HEK293 (cell line): ENCODE data around the gene AKAP6.

ENCODE experiments used
- CTCF ChIA-PET: fragments of 350-600 bp; formaldehyde crosslinking; extraction: SDS; loops from one replicate; lab custom pipeline; 2021; ENCODE audit warnings: antibody characterized with exemption; lab: Yijun Ruan, JAX
- POLR2A ChIA-PET: fragments of 300-600 bp; formaldehyde crosslinking; extraction: SDS; loops from one replicate; lab custom pipeline; 2020; ENCODE audit warnings: antibody characterized with exemption, inconsistent platforms; lab: Yijun Ruan, JAX
- H3K27ac ChIP-seq: fragments of 200-500 bp; sonication (Bioruptor generic); 2 replicates; pipeline ENCODE4 v1.5.1; 2014; ENCODE audit warnings: low read depth, low read length, control low read depth, inconsistent platforms; ENCODE audit errors: extremely low read depth
- H3K36me3 ChIP-seq, 2 experiments: fragments of 200-500 bp in 1 of 2; sonication (Bioruptor generic) in 1 of 2; 1 replicate in 1 of 2; 2 replicates in 1 of 2; pipeline ENCODE4 v1.5.1; 2014 to 2017; ENCODE audit warnings: inconsistent platforms in 2 of 2, low read length in 2 of 2; ENCODE audit not compliant: control insufficient read depth in 2 of 2, insufficient read depth in 1 of 2
- H3K4me1 ChIP-seq: fragments of 200-500 bp; sonication (Bioruptor generic); 2 replicates; pipeline ENCODE4 v1.5.1; 2014; ENCODE audit warnings: mild to moderate bottlenecking, low read length, inconsistent platforms; ENCODE audit not compliant: control insufficient read depth, insufficient read depth
- H3K4me3 ChIP-seq: 2 replicates; pipeline ENCODE4 v1.5.1; 2011; ENCODE audit warnings: low read depth, mild to moderate bottlenecking, control low read depth, low read length, moderate library complexity
- H3K9me3 ChIP-seq: fragments of 200-500 bp; sonication (Bioruptor generic); 2 replicates; pipeline ENCODE4 v1.5.1; 2014; ENCODE audit warnings: low read depth, low read length, inconsistent platforms; ENCODE audit not compliant: control insufficient read depth, insufficient read depth
- BCL11A ChIP-seq: fragments of 450-650 bp; formaldehyde crosslinking; IDR thresholded peaks from 2 replicates; pipeline ENCODE4 v1.5.1; 2016; ENCODE audit warnings: low read depth, missing biosample characterization, missing genetic modification characterization
- KLF16 ChIP-seq: fragments of 450-650 bp; formaldehyde crosslinking; IDR thresholded peaks from 2 replicates; pipeline ENCODE4 v1.5.1; 2017; ENCODE audit warnings: missing biosample characterization, missing genetic modification characterization
- KLF8 ChIP-seq: fragments of 450-650 bp; formaldehyde crosslinking; IDR thresholded peaks from 2 replicates; pipeline ENCODE4 v1.5.1; 2016; ENCODE audit warnings: missing biosample characterization, missing genetic modification characterization
- KLF9 ChIP-seq: fragments of 450-650 bp; formaldehyde crosslinking; IDR thresholded peaks from 2 replicates; pipeline ENCODE4 v1.5.1; 2016; ENCODE audit warnings: missing biosample characterization, missing genetic modification characterization, low read depth
- SCRT2 ChIP-seq: fragments of 450-650 bp; formaldehyde crosslinking; IDR thresholded peaks from 2 replicates; pipeline ENCODE4 v1.5.1; 2016; ENCODE audit warnings: missing biosample characterization, missing genetic modification characterization
- ZNF132 ChIP-seq: fragments of 450-650 bp; formaldehyde crosslinking; IDR thresholded peaks from 2 replicates; pipeline ENCODE4 v1.5.1; 2017; ENCODE audit warnings: missing biosample characterization, missing genetic modification characterization, borderline replicate concordance
- ZNF19 ChIP-seq: fragments of 450-650 bp; formaldehyde crosslinking; IDR thresholded peaks from 2 replicates; pipeline ENCODE4; 2016; ENCODE audit warnings: missing biosample characterization, missing genetic modification characterization, low read depth
- ZNF221 ChIP-seq: fragments of 450-650 bp; formaldehyde crosslinking; IDR thresholded peaks from 2 replicates; pipeline ENCODE4 v1.5.1; 2017; ENCODE audit warnings: missing biosample characterization, missing genetic modification characterization, borderline replicate concordance
- ZNF324 ChIP-seq: fragments of 450-650 bp; formaldehyde crosslinking; IDR thresholded peaks from 2 replicates; pipeline ENCODE4 v1.5.1; 2016; ENCODE audit warnings: missing biosample characterization, missing genetic modification characterization
- ZNF350 ChIP-seq: fragments of 450-650 bp; formaldehyde crosslinking; IDR thresholded peaks from 2 replicates; pipeline ENCODE4 v1.5.0; 2017; ENCODE audit warnings: missing biosample characterization, mild to moderate bottlenecking, missing genetic modification characterization
- ZNF391 ChIP-seq: fragments of 450-650 bp; formaldehyde crosslinking; IDR thresholded peaks from 2 replicates; pipeline ENCODE4 v1.5.1; 2016; ENCODE audit warnings: low read depth, missing biosample characterization, missing genetic modification characterization, borderline replicate concordance
- ZNF423 ChIP-seq: fragments of 450-650 bp; formaldehyde crosslinking; IDR thresholded peaks from 2 replicates; pipeline ENCODE4 v1.5.1; 2016; ENCODE audit warnings: missing biosample characterization, missing genetic modification characterization
- ZNF433 ChIP-seq: fragments of 450-650 bp; formaldehyde crosslinking; IDR thresholded peaks from 2 replicates; pipeline ENCODE4 v1.5.1; 2016; ENCODE audit warnings: missing biosample characterization, missing genetic modification characterization, low read depth
- ZNF626 ChIP-seq: fragments of 450-650 bp; sonication (Bioruptor Pico); formaldehyde crosslinking; IDR thresholded peaks from 2 replicates; pipeline ENCODE4 v1.5.1; 2018; ENCODE audit warnings: missing biosample characterization, missing genetic modification characterization, inconsistent platforms
- ZNF629 ChIP-seq: fragments of 450-650 bp; formaldehyde crosslinking; IDR thresholded peaks from 2 replicates; pipeline ENCODE4 v1.5.1; 2017; ENCODE audit warnings: missing biosample characterization, missing genetic modification characterization
- ZNF792 ChIP-seq: fragments of 450-650 bp; formaldehyde crosslinking; IDR thresholded peaks from 2 replicates; pipeline ENCODE4 v1.5.1; 2016; ENCODE audit warnings: missing biosample characterization, missing genetic modification characterization
- ZNF843 ChIP-seq: fragments of 450-650 bp; formaldehyde crosslinking; IDR thresholded peaks from 2 replicates; pipeline ENCODE4 v1.5.1; 2016; ENCODE audit warnings: missing biosample characterization, missing genetic modification characterization
- ZSCAN30 ChIP-seq: fragments of 450-650 bp; IDR thresholded peaks from 2 replicates; pipeline ENCODE4 v1.5.1; 2018; ENCODE audit warnings: missing biosample characterization, mild to moderate bottlenecking, missing genetic modification characterization, moderate library complexity
- TF ChIP-seq, protein P1 (sequence below): fragments of 450-650 bp; formaldehyde crosslinking; IDR thresholded peaks from 2 replicates; pipeline ENCODE4 v1.5.1; 2016; ENCODE audit warnings: missing biosample characterization, missing genetic modification characterization, low read depth
- TF ChIP-seq, protein P2 (sequence below): fragments of 450-650 bp; formaldehyde crosslinking; IDR thresholded peaks from 2 replicates; pipeline ENCODE4 v1.5.1; 2016; ENCODE audit warnings: missing biosample characterization, missing genetic modification characterization
- TF ChIP-seq, protein P3 (sequence below): fragments of 450-650 bp; formaldehyde crosslinking; IDR thresholded peaks from 2 replicates; pipeline ENCODE4 v1.5.1; 2017; ENCODE audit warnings: missing biosample characterization, missing genetic modification characterization
- TF ChIP-seq, protein P4 (sequence below): fragments of 450-650 bp; formaldehyde crosslinking; conservative IDR thresholded peaks from 2 replicates; pipeline ENCODE4 v1.5.1; 2016; ENCODE audit warnings: low read depth, missing biosample characterization, missing genetic modification characterization

Gene AKAP6

DNA sequence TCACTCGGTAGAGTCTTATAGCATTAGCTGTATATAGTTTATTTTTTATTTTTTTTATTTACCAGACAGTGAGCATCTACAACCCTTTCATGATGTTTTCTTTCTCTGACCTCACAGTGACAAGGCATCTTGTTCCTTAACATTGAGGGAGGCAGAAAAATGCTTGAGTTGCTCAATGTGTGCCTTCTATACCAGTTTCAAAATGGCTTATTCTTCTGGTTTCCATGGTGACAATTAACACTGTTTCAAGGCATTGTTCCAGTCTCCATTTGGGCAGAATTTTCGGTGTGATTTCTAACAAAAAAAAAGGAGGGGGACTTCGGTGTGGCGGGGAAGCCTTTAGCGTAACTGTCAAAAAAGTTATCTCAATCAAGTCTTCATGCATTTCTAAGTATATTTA lies 399.9 kb downstream of the AKAP6 start:
- TF ChIP-seq ZNF391 (tag by site-specific recombination) (no peak), ZNF626 (no peak)
- TF ChIP-seq, protein P1, sequence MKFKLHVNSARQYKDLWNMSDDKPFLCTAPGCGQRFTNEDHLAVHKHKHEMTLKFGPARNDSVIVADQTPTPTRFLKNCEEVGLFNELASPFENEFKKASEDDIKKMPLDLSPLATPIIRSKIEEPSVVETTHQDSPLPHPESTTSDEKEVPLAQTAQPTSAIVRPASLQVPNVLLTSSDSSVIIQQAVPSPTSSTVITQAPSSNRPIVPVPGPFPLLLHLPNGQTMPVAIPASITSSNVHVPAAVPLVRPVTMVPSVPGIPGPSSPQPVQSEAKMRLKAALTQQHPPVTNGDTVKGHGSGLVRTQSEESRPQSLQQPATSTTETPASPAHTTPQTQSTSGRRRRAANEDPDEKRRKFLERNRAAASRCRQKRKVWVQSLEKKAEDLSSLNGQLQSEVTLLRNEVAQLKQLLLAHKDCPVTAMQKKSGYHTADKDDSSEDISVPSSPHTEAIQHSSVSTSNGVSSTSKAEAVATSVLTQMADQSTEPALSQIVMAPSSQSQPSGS: no peak
- TF ChIP-seq, all 188 proteins: peak for 0
- peaks cover 16% of the 10 kb centered on the region; the same call in 1 of the 2 replicates for H3K4me1 ChIP-seq
- H3K9me3 ChIP-seq: no peaks in the 10 kb centered on the region
- H3K36me3 ChIP-seq: no peaks in the 10 kb centered on the region
- no peak overlapping the region for H3K4me3 ChIP-seq
- CTCF ChIA-PET: interaction anchor here (0.6 kb wide), 2 partner anchors 49 to 1572 kb away, joined by 3 to 4 read pairs; no protein-coding TSS in a partner anchor
- POLR2A ChIA-PET: no interaction called here
- no peak overlapping the region for H3K27ac ChIP-seq

DNA sequence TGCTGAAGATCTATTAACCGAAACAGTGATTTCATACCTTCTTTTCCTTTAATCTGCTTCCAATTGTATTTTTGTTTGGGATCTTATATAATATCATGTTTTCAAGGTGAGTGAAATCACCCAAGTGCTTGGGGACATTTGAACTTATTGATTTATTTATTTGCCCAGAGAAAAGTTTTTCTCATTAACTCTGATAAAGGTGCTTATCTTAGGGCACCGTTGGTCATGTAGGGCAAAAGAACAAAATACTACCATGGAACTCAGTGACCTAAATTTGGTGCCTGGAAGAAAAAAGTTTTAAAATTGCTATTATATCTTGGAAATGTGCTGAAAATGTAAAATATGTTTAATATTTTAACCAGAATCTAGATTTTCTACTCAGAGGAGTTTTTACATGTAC lies 402.2 kb downstream of the AKAP6 start:
- Histone ChIP-seq H3K36me3 (no peaks in the 10 kb centered on the region), H3K9me3 (no peaks in the 10 kb centered on the region), H3K27ac (no peak overlapping the region), H3K4me1 (peaks cover 3% of the 10 kb centered on the region; the same call in 1 of the 2 replicates), H3K4me3 (no peak overlapping the region)
- ChIA-PET CTCF (no interaction called here), POLR2A (no interaction called here)
- TF ChIP-seq ZNF843 (tag by site-specific recombination) (no peak), ZNF19 (no peak), ZNF792 (tag by site-specific recombination) (no peak), ZNF324 (tag by site-specific recombination) (no peak), ZSCAN30 (tag by site-specific recombination) (no peak), ZNF423 (tag by site-specific recombination) (no peak), ZNF132 (tag by site-specific recombination) (no peak), ZNF629 (tag by site-specific recombination) (no peak), ZNF221 (no peak), KLF9 (tag by site-specific recombination) (no peak), ZNF350 (tag by site-specific recombination) (no peak), KLF16 (tag by site-specific recombination) (no peak)
- TF ChIP-seq, protein P2, sequence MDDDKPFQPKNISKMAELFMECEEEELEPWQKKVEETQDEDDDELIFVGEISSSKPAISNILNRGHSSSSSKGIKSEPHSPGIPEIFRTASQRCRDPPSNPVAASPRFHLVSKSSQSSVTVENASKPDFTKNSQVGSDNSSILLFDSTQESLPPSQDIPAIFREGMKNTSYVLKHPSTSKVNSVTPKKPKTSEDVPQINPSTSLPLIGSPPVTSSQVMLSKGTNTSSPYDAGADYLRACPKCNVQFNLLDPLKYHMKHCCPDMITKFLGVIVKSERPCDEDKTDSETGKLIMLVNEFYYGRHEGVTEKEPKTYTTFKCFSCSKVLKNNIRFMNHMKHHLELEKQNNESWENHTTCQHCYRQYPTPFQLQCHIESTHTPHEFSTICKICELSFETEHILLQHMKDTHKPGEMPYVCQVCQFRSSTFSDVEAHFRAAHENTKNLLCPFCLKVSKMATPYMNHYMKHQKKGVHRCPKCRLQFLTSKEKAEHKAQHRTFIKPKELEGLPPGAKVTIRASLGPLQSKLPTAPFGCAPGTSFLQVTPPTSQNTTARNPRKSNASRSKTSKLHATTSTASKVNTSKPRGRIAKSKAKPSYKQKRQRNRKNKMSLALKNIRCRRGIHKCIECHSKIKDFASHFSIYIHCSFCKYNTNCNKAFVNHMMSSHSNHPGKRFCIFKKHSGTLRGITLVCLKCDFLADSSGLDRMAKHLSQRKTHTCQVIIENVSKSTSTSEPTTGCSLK (tag by site-specific recombination): no peak
- TF ChIP-seq, protein P3, sequence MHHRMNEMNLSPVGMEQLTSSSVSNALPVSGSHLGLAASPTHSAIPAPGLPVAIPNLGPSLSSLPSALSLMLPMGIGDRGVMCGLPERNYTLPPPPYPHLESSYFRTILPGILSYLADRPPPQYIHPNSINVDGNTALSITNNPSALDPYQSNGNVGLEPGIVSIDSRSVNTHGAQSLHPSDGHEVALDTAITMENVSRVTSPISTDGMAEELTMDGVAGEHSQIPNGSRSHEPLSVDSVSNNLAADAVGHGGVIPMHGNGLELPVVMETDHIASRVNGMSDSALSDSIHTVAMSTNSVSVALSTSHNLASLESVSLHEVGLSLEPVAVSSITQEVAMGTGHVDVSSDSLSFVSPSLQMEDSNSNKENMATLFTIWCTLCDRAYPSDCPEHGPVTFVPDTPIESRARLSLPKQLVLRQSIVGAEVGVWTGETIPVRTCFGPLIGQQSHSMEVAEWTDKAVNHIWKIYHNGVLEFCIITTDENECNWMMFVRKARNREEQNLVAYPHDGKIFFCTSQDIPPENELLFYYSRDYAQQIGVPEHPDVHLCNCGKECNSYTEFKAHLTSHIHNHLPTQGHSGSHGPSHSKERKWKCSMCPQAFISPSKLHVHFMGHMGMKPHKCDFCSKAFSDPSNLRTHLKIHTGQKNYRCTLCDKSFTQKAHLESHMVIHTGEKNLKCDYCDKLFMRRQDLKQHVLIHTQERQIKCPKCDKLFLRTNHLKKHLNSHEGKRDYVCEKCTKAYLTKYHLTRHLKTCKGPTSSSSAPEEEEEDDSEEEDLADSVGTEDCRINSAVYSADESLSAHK (tag by site-specific recombination): no peak

DNA sequence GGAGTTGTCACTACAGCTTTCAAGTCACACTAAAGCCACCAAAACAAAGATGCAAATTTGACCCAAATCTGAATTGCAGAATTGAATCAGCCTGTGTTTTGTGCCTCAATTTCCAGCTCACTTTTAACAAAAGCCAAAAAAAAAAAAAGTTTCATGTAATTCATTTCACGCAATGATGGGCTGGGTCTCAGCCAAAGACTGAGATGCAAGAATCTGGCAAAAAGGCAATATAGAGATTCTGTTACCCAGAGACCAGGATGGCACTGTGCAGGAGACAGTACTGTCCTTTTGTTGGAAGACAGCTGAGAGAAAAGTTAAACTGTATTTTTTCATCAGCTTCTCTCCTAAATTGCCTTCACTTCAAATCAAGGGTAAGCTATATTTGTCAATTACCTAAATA lies 403.9 kb downstream of the AKAP6 start:
- H3K9me3 ChIP-seq: no peaks in the 10 kb centered on the region
- 0 out of 2 replicates have a peak, but pooled peaks cover 3% of the 10 kb centered on the region for H3K4me1 ChIP-seq
- H3K36me3 ChIP-seq: no peaks in the 10 kb centered on the region
- CTCF ChIA-PET: interaction anchor here (0.6 kb wide), 1 partner anchor 35 kb away, joined by 4 read pairs; no protein-coding TSS in a partner anchor
- H3K4me3 ChIP-seq: no peak overlapping the region
- no peak for TF ChIP-seq SCRT2 (tag by site-specific recombination)
- TF ChIP-seq KLF8 (tag by site-specific recombination): no peak
- no peak for TF ChIP-seq ZNF433 (tag by site-specific recombination)
- TF ChIP-seq, protein P4, sequence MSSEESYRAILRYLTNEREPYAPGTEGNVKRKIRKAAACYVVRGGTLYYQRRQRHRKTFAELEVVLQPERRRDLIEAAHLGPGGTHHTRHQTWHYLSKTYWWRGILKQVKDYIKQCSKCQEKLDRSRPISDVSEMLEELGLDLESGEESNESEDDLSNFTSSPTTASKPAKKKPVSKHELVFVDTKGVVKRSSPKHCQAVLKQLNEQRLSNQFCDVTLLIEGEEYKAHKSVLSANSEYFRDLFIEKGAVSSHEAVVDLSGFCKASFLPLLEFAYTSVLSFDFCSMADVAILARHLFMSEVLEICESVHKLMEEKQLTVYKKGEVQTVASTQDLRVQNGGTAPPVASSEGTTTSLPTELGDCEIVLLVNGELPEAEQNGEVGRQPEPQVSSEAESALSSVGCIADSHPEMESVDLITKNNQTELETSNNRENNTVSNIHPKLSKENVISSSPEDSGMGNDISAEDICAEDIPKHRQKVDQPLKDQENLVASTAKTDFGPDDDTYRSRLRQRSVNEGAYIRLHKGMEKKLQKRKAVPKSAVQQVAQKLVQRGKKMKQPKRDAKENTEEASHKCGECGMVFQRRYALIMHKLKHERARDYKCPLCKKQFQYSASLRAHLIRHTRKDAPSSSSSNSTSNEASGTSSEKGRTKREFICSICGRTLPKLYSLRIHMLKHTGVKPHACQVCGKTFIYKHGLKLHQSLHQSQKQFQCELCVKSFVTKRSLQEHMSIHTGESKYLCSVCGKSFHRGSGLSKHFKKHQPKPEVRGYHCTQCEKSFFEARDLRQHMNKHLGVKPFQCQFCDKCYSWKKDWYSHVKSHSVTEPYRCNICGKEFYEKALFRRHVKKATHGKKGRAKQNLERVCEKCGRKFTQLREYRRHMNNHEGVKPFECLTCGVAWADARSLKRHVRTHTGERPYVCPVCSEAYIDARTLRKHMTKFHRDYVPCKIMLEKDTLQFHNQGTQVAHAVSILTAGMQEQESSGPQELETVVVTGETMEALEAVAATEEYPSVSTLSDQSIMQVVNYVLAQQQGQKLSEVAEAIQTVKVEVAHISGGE (tag by site-specific recombination): no peak
- no peak for TF ChIP-seq BCL11A (tag by site-specific recombination)
- TF ChIP-seq, all 188 proteins: peak for 0
- H3K27ac ChIP-seq: no peak overlapping the region
- POLR2A ChIA-PET: no interaction called here
